Mucosa of descending colon (tissue), 3 donors: Measurements from ENCODE around the gene STX8. TPM values are rescaled to one million over a fixed set of nuclear protein-coding genes. Genes with fewer than 3 reads are reported as not detected.

Experiments used
- ATAC-seq: fragments of 200-7000 bp; cut with Tn5 transposase; one replicate; pipeline ENCODE4 v1.9.1; 2020; ENCODE audit warnings: mild to moderate bottlenecking, moderate library complexity
- DNase-seq, 3 donors: peaks; one replicate each; pipeline ENCODE4 v3.0.0-alpha.2; 2020
- H3K36me3 ChIP-seq: fragments of 200-600 bp; one replicate; pipeline ENCODE4 v1.8.0; 2021; ENCODE audit warnings: low read depth, mild to moderate bottlenecking
- H3K4me1 ChIP-seq: fragments of 200-600 bp; one replicate; pipeline ENCODE4 v1.8.0; 2021; ENCODE audit warnings: low read depth, mild to moderate bottlenecking
- H3K4me3 ChIP-seq: fragments of 200-600 bp; one replicate; pipeline ENCODE4 v1.8.0; 2021; ENCODE audit warnings: mild to moderate bottlenecking
- H3K9me3 ChIP-seq: fragments of 200-600 bp; one replicate; pipeline ENCODE4 v1.8.0; 2021; ENCODE audit warnings: mild to moderate bottlenecking
- intact Hi-C, 2 donors: fragments of 100-400 bp; cut with DNase I in 1 of 2; cut with micrococcal nuclease in 1 of 2; formaldehyde crosslinking; loops; one replicate each; pipeline versions ENCODE4 v1.11.0 to v1.11.1; 2022; cut with DNase I, micrococcal nuclease
- total RNA-seq, 3 donors: library from RNA; stranded (reverse); fragmentation: NEBNext Ultra II Directional in 2 of 3; extraction: Animal tissue kit (Norgen Biotek cat#: 25700) in 2 of 3; gene quantifications; one replicate each; pipeline versions ENCODE4 v1.2.1 to v1.2.4, GENCODE V29; 2021 to 2023
- TF ChIP-seq, protein P1 (sequence below): fragments of 200-600 bp; IDR thresholded peaks from one replicate; pipeline ENCODE4 v1.8.0; 2022; ENCODE audit warnings: antibody characterized with exemption, mild to moderate bottlenecking
- donor health status: DM: no; HTN: no; CAD: no; lungs with moderate emphysema.
- donor health status: DM: no; HTN: no; CAD: no.
- donor health status: DM: no; HTN: yes; CAD: no.

The STX8 gene
- total RNA-seq, 3 donors from 2014 or later = 45.1 to 62.5 (median 54.4) TPM

DNA sequence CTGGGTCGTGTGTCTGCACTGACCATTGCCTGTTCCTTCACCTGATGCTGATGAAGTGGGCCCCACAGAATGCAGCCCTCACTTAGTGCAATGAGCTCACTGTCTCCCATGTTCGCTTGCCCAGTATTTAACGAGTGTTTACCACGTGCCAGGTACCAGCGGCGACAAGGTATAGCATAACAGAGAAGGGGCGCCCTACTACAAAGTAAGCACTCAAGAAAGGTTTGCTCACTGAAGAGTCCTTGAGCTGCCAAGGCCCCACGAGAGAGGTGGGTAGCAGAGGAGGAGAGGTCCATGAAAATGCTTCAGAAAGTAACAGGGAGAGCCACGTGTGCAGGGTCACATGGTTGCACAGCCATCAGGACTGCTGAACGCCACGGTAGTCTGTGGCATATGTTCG lies 324.3 kb downstream of the STX8 start:
- no peak for ATAC-seq
- Histone ChIP-seq H3K36me3 (no peaks in the 10 kb centered on the region), H3K9me3 (no peaks in the 10 kb centered on the region), H3K4me3 (no peak overlapping the region), H3K4me1 (no peaks in the 10 kb centered on the region)
- no peak for DNase-seq
- TF ChIP-seq, protein P1, sequence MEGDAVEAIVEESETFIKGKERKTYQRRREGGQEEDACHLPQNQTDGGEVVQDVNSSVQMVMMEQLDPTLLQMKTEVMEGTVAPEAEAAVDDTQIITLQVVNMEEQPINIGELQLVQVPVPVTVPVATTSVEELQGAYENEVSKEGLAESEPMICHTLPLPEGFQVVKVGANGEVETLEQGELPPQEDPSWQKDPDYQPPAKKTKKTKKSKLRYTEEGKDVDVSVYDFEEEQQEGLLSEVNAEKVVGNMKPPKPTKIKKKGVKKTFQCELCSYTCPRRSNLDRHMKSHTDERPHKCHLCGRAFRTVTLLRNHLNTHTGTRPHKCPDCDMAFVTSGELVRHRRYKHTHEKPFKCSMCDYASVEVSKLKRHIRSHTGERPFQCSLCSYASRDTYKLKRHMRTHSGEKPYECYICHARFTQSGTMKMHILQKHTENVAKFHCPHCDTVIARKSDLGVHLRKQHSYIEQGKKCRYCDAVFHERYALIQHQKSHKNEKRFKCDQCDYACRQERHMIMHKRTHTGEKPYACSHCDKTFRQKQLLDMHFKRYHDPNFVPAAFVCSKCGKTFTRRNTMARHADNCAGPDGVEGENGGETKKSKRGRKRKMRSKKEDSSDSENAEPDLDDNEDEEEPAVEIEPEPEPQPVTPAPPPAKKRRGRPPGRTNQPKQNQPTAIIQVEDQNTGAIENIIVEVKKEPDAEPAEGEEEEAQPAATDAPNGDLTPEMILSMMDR = no peak
- intact Hi-C loops = no loop called here

DNA sequence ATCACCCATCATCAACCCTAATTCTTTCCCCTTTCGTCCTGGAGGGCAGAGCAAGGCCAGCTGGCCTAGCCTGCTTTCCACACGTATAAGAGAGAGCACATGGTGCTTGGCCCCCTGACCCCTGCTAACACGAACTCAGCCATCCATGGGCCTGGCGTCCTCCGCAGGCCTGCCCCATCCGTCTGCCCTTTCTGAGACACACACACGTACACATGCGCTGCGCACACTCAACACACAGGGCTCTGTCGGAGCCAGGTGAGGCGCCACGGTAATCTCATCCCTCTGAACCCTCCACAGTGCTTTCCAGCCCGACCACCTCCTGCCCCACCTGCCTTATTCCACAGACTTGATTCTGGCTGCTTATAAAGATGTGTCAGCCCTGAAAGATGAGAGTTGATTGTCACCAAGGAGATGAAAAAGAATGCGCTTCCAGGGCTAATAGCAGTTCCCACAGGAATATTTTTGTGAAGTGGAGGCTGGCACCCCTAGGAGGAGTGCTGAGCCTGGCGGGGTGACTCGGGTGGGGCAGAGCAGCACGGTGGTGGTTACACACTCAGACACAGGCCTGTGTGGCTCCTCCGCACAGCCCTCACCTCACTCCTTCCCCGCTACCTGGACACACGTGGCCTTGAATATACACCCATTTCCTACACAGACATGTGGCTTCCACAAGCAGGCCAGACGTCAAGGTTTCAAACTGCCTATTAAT lies 326.2 kb downstream of the STX8 start:
- Histone ChIP-seq H3K4me3 (no peak overlapping the region), H3K4me1 (no peaks in the 10 kb centered on the region), H3K9me3 (no peaks in the 10 kb centered on the region), H3K36me3 (no peaks in the 10 kb centered on the region)
- intact Hi-C loops = no loop called here
- ATAC-seq (no peak), DNase-seq (no peak)
- TF ChIP-seq, protein P1 = no peak

DNA sequence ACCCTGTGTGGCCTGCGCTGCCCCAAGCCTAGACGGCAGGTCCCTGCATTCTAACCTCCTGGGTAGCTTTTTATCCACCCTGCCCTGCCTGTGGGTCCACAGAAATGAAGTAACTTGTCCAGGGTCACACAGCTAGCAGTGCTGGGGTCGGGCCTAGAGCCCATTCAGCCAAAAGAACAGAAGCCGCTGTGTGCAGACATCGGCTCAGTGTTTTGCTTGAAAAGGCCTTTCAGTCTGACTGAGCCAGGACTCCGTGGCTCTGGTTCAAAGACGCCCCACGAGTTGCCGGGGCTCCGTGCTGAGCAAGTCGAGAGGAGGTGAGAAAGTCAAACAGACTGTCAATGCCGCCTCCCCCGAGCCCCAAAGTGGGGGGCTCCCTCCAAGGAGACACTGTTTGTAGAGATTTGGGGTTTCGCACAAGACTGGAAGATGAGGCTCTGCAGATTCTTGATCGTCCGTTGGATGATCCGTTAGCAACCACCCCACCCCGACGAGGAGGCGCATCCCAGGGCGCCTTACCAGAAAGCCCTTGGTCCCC lies 328.1 kb downstream of the STX8 start:
- no peak overlapping the region for H3K4me3 ChIP-seq
- TF ChIP-seq, protein P1 = no peak
- H3K9me3 ChIP-seq = no peaks in the 10 kb centered on the region
- intact Hi-C loops = no loop called here
- H3K4me1 ChIP-seq = no peaks in the 10 kb centered on the region
- DNase-seq = peak in 1 of 3 donors; percentile 38
- no peaks in the 10 kb centered on the region for H3K36me3 ChIP-seq
- no peak for ATAC-seq

DNA sequence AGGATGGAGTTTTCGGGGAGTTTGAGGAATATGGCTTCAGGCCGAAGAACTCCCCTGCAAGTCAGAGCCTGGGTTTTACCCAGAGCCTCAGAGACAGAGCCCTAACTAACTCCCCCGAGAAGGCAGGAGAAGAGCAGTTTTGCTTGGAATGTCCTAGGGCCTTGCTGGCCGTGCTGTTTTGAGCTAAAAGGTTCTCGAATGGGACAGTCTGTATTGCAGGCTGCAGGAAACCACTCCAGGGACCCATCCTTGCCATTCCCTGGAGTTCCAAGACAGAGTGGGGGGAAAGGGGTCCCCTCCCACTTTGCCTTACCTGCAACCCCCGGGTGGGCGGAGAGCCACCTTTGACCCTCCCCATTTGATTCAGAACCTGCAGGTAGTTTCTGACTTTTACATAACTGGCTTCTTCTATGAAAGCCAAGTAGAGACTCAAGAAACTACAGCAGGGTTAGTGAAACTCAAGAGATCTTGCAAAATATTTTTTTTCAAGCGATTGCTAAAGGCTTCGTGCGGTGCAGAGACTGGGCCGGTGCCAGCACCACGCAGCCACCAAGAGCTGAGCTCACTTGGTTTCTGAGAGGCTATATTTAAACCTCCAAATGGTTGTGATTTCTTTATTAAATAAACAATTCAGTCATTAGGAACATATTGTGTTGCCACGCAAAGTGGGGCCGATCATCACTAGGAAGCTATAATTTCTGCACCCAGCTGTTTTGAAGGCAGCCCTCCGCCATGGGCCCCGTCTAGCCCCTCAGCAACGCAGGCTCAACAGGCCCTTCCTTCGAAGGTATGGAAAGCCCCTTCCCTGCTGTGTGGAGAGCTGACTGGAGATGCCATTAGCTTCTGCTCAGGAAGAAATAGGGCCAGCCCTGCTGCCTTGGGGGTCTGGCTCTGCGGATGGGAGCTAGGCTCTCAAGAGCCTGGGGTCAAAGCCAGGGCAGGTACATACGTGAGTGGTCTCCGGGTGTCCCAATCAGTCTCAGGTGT lies 331.3 kb downstream of the STX8 start:
- TF ChIP-seq, protein P1 = no peak
- H3K9me3 ChIP-seq = no peaks in the 10 kb centered on the region
- ATAC-seq (no peak), DNase-seq (peak; percentile 29 to 70 (median 53))
- peaks cover 14% of the 10 kb centered on the region for H3K4me1 ChIP-seq
- intact Hi-C loops = no loop called here
- no peak overlapping the region for H3K4me3 ChIP-seq
- no peaks in the 10 kb centered on the region for H3K36me3 ChIP-seq

DNA sequence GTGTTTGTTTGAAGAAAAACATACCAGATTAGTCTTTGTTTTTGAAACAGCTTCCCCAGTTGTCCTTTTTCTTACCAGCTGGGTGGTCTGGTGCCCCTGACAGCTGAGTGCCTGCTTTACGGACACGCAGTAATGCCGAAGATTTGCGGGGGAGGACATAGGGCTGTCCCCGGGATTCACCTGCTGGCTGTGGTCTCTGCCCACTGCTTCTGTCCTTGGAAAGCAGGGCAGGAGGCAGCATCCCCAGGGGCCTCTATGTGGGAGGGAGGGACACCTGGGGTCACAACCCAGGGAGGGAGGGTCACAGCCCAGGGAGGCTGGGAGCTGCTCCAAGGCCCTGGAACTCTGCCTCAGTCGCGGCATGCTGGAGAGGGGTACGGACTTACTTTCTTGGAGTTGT lies 332.6 kb downstream of the STX8 start:
- Histone ChIP-seq H3K4me1 (peaks cover 21% of the 10 kb centered on the region), H3K9me3 (no peaks in the 10 kb centered on the region), H3K36me3 (no peaks in the 10 kb centered on the region), H3K4me3 (no peak overlapping the region)
- ATAC-seq = no peak
- DNase-seq = peak in 2 of 3 donors; percentile 21 to 29
- TF ChIP-seq, protein P1 = no peak
- intact Hi-C loops = no loop called here
